GM18517 (cell line): ENCODE results near the gene SH3PXD2A.

Experiments
- ATAC-seq: cut with Tn5 transposase; IDR thresholded peaks from one replicate; pipeline ENCODE4 v1.9.1; 2021; ENCODE audit warnings: mild to moderate bottlenecking, moderate library complexity; ENCODE audit not compliant: unreplicated experiment

Gene SH3PXD2A

GRCh38 chr10:103592186-103593021 lies 263.0 kb downstream of the SH3PXD2A start:
- no peak for ATAC-seq

- no peak for ATAC-seq
Observed at GRCh38 chr10:103590744-103591291, 264.6 kb downstream of the SH3PXD2A start.

DNA sequence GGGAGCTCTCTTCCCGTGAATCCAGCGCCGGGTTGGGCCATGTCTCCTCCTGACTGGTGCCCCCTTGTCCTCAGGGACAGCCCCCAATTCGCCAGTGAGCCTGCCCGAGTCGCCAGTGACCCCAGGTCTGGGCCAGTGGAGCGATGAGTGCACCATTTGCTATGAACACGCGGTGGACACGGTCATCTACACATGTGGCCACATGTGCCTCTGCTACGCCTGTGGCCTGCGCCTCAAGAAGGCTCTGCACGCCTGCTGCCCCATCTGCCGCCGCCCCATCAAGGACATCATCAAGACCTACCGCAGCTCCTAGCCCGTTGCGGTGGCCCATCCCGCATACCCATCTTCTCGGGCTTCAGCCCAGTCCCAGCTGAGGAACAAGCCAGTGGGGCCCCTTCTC lies 265.3 kb downstream of the SH3PXD2A start:
- no peak for ATAC-seq

DNA sequence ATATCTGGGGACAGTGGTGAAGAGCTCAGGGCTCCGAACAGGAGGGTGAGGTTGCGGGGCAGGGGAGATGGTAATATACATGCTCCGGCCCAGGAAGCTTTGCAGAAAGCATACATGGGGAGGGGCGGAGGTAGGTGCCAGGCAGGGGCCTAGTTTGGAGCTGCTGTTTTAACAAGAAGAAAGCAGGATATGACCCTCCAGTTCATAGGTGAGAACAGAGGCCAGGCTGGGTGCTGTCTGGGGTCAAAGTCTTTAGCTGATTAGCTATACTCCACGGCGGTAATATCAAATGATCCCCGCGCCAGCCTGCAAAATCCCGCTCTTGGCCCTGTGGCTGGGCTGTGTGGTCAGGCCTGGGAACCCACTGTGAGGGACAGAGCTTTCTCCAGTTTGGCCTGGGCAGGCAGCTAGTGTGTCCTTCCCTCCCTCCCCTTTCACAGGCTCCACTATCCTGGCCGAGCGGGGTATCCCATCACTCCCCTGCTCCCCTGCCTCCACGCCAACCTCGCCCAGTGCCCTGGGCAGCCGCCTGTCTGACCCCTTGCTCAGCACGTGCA lies 266.2 kb downstream of the SH3PXD2A start:
- ATAC-seq, result no peak

GRCh38 chr10:103587073-103587472 lies 268.3 kb downstream of the SH3PXD2A start:
- ATAC-seq, result no peak

DNA sequence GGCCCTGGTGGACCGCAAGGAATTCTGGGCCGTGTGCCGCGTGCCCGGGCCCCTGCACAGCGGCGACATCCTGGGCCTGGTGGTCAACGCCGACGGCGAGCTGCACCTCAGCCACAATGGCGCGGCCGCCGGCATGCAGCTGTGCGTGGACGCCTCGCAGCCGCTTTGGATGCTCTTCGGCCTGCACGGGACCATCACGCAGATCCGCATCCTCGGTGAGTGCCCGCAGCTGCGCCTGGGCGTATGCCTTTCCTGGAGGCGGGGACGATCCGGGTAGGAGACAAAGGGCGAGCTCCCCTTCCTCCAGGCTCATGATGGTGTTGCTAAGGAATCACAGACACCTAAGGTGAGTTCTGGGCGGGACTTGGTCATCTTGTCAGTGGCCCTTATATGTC lies 270.4 kb downstream of the SH3PXD2A start:
- ATAC-seq, result no peak

GRCh38 chr10:103584216-103585010 lies 271.0 kb downstream of the SH3PXD2A start:
- no peak for ATAC-seq

DNA sequence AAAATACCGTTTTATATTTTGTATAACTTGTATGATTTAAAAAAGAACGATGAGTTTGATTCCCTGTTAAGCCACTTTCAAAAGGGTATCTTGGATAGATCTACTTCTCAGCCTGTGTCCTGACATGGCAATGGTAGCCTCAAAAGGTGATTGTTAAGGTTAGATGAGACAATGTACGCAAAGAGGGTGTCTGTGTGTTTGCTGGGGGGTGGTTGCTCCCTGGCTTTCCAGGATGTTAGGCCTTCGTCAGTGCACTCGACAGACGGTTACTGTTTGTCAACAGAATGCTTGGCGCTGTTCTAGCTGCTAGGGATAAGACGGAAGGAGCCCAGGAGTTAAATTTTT lies 271.5 kb downstream of the SH3PXD2A start:
- ATAC-seq, result no peak

DNA sequence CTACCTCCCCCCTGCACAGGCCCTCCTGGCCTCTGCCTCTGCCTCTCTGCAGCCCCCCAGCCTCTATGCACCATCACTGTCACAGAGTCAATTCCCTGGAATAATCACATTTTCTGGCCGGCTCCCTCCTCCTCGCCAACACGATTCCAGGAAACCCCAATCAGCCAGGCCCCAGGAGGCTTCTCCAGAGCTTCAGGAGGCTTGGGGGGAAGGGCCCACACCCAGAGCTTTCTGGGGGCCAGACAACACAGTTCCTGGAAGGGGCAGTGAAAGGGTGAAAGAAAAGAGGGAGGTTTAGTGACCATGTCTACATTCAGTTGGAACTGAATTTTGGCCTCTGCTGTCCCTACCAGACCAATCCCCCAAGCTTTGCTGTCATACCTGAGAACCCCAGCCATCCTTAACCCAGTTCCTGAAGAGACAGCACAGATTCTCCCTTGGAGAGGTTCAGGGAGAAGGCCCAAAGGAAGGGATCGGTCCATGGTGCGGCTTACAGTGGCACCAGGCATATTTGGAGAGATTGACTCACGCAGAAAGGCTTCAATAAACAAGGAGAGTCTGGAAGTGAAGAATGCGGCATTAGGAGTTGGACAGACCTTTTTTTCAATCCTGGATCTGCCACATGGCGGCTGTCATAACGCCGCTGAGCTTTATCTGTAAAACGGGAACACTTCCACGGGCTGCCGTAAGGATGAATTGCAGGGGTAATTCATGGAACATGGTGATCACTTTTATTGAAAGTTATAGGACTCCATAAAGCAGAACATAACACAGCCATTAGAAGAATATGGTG lies 272.8 kb downstream of the SH3PXD2A start:
- no peak for ATAC-seq

GRCh38 chr10:103581499-103581898 lies 273.9 kb downstream of the SH3PXD2A start:
- no peak for ATAC-seq

GRCh38 chr10:103580430-103580829 lies 274.9 kb downstream of the SH3PXD2A start:
- ATAC-seq, result no peak

DNA sequence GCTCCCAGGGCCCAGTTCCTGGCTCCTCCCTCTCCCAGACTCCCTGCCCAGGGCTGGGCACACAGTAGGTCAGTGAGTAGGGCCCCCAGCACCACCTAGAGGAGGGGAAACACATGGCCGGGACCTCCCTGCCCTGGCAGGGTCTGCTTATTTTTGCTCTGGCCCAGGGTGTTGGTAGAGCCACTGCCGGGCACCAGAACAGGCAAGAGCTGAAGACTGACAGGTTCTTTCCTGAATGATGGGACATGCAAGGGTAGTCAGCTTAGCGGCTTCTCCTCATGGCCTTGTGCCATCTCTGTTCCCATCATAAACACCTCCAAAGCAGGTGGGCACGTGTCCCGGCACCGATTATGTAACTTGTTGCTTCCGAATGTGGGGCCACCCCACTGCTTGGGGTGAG lies 275.4 kb downstream of the SH3PXD2A start:
- no peak for ATAC-seq

- no peak for ATAC-seq
Observed at GRCh38 chr10:103578782-103579382, 276.5 kb downstream of the SH3PXD2A start.

DNA sequence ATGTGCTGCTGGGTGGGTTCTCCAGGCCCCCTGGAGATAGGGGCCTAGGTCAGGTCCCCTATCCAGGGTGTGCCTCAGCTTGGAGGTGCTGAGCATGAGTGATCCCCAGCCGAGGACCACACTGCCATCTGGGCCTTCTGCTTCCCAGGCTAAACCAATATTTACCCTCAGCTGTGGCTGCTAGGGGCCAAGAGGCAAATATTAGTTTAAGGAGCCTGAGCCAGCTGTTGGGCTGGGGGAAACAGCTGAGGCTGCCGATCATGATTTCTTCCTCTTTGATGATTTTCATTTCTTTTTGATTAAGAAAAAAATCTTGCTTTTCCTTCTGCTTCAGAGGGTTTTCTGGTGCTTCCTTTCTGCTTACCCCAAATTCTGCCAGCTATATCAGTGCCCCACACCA lies 278.5 kb downstream of the SH3PXD2A start:
- no peak for ATAC-seq

DNA sequence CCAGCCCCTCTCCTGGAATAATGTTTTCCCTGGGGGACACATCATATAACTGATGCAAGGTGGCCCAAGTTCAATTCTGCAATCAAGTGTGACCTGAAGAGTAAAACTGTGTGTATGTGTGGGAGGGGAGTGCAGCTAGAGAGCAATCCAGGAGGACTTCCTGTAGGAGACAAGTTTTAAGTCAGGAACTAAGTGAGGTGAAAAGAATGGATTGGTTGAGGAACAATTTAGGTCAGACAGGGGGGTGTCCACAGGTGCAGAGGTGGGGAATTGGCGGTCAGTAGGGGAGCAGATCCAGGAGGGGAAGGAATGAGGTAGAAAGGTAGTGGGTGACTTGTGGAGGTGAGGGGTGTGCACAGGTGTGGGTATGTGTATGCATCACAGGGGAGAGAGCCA lies 279.3 kb downstream of the SH3PXD2A start:
- no peak for ATAC-seq

- ATAC-seq, result no peak
Observed at GRCh38 chr10:103575416-103576075, 279.8 kb downstream of the SH3PXD2A start.

GRCh38 chr10:103574097-103575061 lies 281.0 kb downstream of the SH3PXD2A start:
- ATAC-seq, result no peak

- no peak for ATAC-seq
Observed at GRCh38 chr10:103573205-103573487, 282.2 kb downstream of the SH3PXD2A start.
